Limb (tissue), 2 donors: ENCODE results near the gene NRDC.
A peak's percentile ranks its signal among the peaks of the same experiment; 100 is the strongest.
"Not testable (repeated sequence)": the region's sequence is repeated elsewhere in the genome, so short reads cannot be mapped to it uniquely, and the experiment has no call there.

Experiments
- DNase-seq, 2 donors: peaks; one replicate each; pipeline ENCODE4 v3.0.0-alpha.2; 2016; ENCODE audit errors: extremely low spot score in 2 of 2

The NRDC gene

DNA sequence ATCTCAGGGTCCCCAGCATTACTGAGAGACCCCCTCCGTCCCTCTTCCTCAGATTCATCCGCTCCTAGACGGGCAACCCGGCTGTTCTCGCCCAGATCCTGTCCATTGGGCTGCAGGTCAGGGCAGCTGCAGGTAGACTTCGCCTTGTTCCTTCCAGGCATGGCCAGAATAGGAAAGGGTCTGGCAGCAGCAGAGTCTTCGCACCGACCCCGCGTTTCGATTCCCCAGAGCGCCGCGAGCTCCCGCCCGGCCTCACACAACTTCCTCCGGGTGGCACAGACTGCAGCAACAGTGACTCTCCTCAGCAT is 265 bp downstream of the NRDC start:
- DNase-seq, result no peak

GRCh38 chr1:51877434-51878307 is 856 bp downstream of the NRDC start:
- DNase-seq, result peak in 1 of 2 donors; percentile 22

GRCh38 chr1:51875836-51876235 is 2.7 kb downstream of the NRDC start:
- DNase-seq, result no peak

DNA sequence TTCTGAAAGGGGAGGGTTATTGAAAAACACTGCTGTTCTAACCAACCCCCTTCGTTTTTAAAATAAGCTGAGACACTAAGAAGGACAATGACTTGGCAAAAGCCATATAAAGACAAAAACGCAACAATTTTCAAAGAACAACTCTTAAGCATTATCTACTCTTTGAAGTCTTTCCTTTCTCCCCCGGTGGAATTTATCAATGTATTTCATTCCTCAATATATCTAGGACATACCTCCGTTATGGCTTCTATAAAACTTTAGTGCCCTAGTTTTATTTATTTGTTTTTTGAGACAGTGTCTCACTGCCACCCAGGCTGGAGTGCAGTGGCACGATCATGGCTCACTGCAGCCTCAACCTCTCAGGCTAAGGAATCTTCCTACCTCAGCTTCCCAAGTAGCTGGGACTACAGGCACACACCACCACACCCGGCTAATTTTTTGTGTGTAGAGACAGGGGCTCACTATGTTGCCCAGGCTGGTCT is 3.2 kb downstream of the NRDC start:
- no peak for DNase-seq

- not testable (repeated sequence) for DNase-seq
Measured at GRCh38 chr1:51873270-51873669, 5.3 kb downstream of the NRDC start.

GRCh38 chr1:51871351-51871975 is 7.1 kb downstream of the NRDC start:
- no peak for DNase-seq

DNA sequence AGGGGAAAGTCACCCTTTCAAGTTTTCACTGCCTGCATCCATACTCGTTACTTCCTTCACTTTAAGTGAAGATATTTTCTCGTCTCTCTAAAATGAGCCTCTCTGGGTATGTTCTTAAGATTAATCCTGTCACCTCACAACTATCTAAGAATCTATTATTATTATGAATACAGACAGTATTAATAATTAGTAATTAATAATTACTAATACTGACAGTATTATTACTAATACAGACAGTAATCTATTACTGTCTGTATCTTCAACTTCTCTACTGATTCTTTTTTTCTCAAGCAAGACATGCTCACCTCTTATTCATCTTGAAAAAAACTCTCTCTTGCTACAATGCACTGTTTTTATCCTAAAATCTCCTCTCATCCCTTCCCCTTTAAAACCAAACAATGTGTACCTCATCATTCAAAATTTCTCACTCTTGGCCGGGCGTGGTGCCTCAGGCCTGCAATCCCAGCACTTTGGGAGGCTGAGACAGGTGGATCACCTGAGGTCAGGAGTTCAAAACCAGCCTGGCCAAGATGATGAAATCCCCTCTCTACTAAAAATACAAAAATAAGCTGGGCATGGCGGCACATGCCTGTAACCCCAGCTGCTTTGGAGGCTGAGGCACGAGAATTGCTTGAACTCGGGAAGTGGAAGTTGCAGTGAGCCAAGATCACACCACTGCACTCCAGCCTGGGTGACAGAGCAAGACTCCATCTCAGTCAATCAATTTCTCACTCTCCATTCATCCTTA is 7.8 kb downstream of the NRDC start:
- no peak for DNase-seq

DNA sequence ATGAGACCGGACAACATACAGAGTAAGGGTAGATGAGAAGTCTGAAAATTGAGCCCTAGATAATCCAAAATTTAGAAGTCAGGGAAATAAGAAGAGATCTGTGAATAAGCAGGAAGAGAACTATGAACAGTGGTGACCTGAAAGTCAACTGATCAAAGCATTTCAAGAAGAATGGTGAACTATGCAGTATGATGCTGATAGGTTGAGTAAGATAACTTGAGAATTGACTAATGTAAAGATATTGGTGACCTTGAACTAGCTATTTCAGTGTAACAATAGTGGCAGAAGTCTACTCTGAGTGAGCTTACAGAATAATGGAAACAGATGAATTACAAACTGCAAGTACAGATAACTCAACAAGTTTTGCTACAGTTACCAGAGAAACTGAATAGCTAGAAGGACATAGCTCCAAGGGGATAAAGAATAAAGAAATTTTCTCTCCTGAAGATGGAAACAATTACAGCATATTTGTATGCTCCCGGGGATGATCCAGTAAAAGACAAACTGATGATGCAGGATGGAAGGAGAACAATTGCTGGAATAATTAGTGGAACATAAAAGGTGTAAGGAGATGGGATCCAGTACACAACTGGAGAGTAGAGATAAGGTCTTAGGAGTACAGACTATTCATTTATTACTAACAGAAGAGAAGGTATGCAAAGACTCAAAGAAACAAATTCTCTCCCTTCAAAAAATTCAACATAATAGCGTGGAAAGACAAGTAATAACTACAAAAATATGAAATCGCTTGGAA is 10.9 kb downstream of the NRDC start:
- DNase-seq, result no peak

- DNase-seq, result no peak
Measured at GRCh38 chr1:51863384-51863783, 15.1 kb downstream of the NRDC start.

GRCh38 chr1:51861669-51862068 is 16.9 kb downstream of the NRDC start:
- DNase-seq, result no peak

DNA sequence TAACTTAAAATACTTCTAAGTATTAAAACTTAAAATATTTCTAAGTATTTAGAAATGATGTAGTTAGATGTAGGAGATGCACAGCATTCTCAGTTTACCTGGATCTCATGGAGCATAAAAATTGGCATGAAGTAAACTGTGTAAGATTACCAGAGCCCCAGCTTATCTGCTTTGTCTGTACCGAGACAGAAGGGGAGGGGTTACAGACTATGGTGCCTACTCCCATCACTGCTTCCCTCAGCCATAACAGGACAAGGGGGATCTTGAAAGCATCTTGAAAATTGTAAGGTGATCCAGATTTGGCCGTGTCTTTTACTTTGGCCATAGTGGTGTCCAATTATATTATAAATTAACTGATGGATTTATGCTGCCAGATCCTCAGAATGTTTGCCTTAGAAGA is 18.8 kb downstream of the NRDC start:
- no peak for DNase-seq

- DNase-seq, result no peak
Measured at GRCh38 chr1:51859333-51859732, 19.2 kb downstream of the NRDC start.

DNA sequence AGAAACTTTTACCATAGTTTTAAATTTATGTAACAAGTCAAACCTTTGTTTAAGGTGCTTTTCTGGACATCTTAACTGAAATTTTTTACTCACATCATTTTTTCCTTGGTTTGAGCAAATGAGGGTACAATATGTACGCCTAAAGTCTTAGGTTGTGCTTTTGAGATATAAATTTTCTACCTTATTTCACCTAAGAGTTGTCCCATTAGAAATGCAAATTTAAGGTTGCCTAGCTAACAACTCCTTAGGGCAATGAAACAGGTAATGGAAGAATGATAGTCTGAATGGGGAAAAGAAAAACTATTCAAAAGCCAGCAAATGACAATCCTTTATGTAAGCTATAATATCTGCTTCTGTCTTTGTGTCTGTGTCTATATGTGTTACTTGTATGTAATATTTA is 19.6 kb downstream of the NRDC start:
- no peak for DNase-seq

- DNase-seq, result no peak
Measured at GRCh38 chr1:51856745-51857144, 21.8 kb downstream of the NRDC start.

- no peak for DNase-seq
Measured at GRCh38 chr1:51855624-51856023, 22.9 kb downstream of the NRDC start.

- no peak for DNase-seq
Measured at GRCh38 chr1:51853360-51853759, 25.2 kb downstream of the NRDC start.

DNA sequence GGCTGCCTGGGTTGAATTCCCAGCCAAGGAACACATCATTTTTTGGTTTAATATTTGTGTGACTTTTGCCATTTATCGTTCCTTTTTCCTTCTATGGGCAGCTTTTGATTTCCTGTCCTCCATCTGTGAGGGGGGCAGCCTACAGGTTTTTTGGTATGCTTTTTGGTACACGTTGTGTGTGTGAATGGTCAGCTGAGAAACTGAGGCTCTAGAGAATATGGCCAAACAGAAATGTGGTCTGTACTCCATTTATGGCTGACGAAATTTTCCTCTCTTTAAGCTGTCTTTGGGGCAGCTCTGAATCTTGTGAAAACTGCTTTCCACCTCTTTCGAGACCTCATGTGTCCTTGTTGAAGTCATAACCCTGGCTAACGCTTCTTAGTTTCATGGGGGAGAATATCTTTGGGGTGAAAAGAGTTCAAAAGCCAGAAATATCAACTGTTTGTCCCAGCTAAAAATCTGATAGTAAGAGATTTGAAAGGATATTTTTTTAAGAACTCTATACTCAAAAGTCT is 26.6 kb downstream of the NRDC start:
- DNase-seq, result no peak

DNA sequence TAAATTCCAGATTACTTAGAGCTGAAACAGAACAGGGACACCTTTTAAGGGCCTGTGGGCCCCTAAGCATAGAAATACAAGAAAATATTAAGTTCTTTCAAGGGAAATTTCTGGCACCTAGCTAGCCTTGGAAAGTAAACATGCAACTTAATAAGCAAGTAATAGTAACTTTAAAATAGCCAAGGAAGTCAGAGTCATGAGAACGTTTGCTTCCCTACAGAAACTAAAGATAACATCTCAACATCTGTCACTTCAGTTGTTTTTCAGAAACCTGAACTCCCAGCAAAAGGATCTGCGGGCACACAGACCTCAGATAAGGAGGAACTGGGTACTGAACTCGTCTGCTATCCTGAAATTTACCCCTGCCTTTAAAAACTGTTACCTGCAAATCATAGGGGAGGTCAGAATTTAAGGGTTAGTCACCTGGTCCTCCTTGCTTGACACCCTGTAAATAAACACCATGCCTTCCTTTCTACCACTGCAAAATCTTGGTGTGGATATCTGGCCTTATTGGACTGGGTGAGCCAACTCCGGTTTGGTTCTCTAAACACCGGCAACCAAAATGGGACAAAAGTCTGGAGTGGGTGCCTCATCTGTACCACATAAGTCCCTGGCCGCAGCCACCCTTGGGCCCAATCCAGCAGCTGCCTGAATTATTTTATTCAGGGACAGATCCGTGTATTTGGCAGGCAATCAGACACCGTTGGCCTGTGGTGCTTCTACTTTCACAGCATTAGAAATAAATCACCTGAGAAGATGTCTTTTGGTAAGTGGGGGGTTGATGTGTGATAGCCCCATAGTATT is 27.9 kb downstream of the NRDC start:
- DNase-seq, result no peak

DNA sequence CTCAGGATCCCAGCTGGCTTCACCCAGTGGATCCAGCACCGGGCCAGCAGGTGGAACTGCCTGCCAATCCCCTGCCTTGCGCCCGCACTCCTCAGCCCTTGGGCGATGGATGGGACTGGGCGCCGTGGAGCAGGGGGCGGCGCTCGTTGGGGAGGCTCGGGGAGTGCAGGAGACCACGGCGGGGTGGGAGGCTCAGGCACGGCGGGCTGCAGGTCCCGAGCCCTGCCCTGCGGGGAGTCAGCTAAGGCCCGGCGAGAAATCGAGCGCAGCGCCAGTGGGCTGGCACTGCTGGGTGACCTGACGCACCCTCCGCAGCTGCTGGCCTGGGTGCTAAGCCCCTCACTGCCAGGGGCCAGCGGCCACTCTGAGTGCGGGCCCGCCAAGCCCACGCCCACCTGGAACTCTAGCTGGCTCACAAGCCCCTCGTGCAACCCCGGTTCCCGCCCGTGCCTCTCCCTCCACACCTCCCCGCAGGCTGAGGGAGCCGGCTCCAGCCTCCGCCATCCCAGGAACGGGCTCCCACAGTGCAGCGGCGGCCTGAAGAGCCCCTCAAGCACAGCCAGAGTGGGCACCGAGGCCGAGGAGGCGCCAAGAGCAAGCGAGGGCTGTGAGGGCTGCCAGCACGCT is 31.1 kb downstream of the NRDC start:
- DNase-seq, result no peak

DNA sequence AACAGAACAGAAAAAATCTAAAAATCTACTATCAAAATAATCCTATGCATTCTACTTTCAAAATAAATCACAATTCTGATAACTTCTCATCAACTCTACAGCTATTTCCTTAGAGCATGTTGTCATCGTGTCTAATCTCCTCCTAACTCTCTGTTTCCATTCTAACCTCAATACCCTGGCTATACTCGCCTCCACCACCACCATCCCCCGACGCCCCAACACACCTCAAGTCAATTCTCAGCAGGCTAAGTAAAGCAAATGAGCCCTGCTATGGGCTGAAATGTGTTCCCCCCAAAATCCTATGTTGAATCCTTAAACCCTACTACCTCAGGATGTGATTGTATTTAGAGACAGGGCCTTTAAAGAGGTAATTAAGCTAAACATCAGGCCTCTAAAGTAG is 34.6 kb downstream of the NRDC start:
- DNase-seq, result no peak
